NB4 (cell line): ENCODE measurements around the gene GPX2.

Source experiments
- MYC ChIP-seq: IDR thresholded peaks from 2 replicates; pipeline ENCODE4 v1.6.1; 2011; ENCODE audit warnings: low read depth, low read length
- POLR2A ChIP-seq: IDR thresholded peaks from 2 replicates; pipeline ENCODE4 v1.6.1; 2011; ENCODE audit warnings: mild to moderate bottlenecking; ENCODE audit not compliant: insufficient read length; ENCODE audit errors: extremely low read depth
- TF ChIP-seq, protein P1 (sequence below): IDR thresholded peaks from one replicate; pipeline ENCODE4 v1.5.1; 2012; ENCODE audit warnings: low read depth, low read length
- TF ChIP-seq, protein P2 (sequence below): IDR thresholded peaks from 2 replicates; pipeline ENCODE4 v1.6.1; 2011; ENCODE audit warnings: low read depth, low read length

DNA sequence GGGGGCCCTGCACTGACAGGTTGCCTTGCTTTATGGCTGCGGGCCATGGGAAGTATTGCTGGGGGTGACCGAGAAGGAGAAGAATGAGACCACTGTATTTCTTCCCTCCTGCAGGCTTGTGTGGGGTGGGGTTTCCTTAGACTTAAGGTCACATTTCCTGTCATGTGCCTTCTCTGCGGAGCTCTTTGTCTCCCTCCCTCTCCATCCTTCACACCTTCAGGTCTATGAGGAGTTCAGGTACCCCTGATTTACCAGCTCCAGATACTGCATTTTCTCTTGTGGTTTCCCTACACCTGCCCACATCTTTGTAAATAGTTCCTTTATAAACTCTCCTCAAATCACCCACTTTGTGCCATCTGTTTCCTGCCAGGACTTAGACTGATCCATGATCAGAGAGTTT lies 47.8 kb upstream of the GPX2 start:
- TF ChIP-seq, protein P1, sequence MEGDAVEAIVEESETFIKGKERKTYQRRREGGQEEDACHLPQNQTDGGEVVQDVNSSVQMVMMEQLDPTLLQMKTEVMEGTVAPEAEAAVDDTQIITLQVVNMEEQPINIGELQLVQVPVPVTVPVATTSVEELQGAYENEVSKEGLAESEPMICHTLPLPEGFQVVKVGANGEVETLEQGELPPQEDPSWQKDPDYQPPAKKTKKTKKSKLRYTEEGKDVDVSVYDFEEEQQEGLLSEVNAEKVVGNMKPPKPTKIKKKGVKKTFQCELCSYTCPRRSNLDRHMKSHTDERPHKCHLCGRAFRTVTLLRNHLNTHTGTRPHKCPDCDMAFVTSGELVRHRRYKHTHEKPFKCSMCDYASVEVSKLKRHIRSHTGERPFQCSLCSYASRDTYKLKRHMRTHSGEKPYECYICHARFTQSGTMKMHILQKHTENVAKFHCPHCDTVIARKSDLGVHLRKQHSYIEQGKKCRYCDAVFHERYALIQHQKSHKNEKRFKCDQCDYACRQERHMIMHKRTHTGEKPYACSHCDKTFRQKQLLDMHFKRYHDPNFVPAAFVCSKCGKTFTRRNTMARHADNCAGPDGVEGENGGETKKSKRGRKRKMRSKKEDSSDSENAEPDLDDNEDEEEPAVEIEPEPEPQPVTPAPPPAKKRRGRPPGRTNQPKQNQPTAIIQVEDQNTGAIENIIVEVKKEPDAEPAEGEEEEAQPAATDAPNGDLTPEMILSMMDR: no peak
- TF ChIP-seq POLR2A (no peak), MYC (no peak)
- TF ChIP-seq, protein P2, sequence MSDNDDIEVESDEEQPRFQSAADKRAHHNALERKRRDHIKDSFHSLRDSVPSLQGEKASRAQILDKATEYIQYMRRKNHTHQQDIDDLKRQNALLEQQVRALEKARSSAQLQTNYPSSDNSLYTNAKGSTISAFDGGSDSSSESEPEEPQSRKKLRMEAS: peak; percentile 46; the same call in 1 of the 2 replicates
